ACC112 (cell line): ENCODE data around the gene POLD1.

Source experiments
- H2AFZ ChIP-seq: fragments of 200-600 bp; sonication (generic); one replicate; pipeline ENCODE4 v1.6.0; 2017; ENCODE audit warnings: antibody characterized with exemption, low read length; ENCODE audit not compliant: unreplicated experiment
- H3K27ac ChIP-seq: fragments of 200-600 bp; sonication (generic); 2 replicates; pipeline ENCODE4 v1.5.1; 2014; ENCODE audit warnings: low read depth, mild to moderate bottlenecking, antibody characterized with exemption, low read length, moderate library complexity
- H3K27me3 ChIP-seq: fragments of 200-600 bp; sonication (generic); 2 replicates; pipeline ENCODE4 v1.6.1; 2014; ENCODE audit warnings: mild to moderate bottlenecking, antibody characterized with exemption, low read length, moderate library complexity, mixed read lengths; ENCODE audit not compliant: insufficient read depth
- H3K36me3 ChIP-seq: fragments of 200-600 bp; sonication (generic); 2 replicates; pipeline ENCODE4 v1.6.1; 2016; ENCODE audit warnings: mild to moderate bottlenecking, antibody characterized with exemption, low read length, moderate library complexity, mixed read lengths; ENCODE audit not compliant: insufficient read depth
- H3K4me1 ChIP-seq: fragments of 200-600 bp; sonication (generic); one replicate; pipeline ENCODE4 v1.6.1; 2016; ENCODE audit warnings: low read length, mixed read lengths; ENCODE audit not compliant: insufficient read depth, unreplicated experiment, control insufficient read depth
- H3K4me3 ChIP-seq: fragments of 200-600 bp; sonication (generic); 2 replicates; pipeline ENCODE4 v1.5.1; 2014; ENCODE audit warnings: mild to moderate bottlenecking, low read depth, low read length
- H3K79me2 ChIP-seq: fragments of 200-600 bp; sonication (generic); one replicate; pipeline ENCODE4 v1.6.0; 2016; ENCODE audit warnings: low read length; ENCODE audit not compliant: control insufficient read depth, unreplicated experiment, insufficient read depth

Gene POLD1

GRCh38 chr19:50398675-50399367, 14.7 kb downstream of the POLD1 start:
- no peaks in the 10 kb centered on the region for H3K4me1 ChIP-seq
- no peak overlapping the region for H3K27ac ChIP-seq
- H3K79me2 ChIP-seq: peaks cover 3% of the 10 kb centered on the region
- H2AFZ ChIP-seq: no peak overlapping the region
- no peaks in the 10 kb centered on the region for H3K27me3 ChIP-seq
- 0 out of 2 replicates have a peak, but pooled peaks cover 2% of the 10 kb centered on the region for H3K36me3 ChIP-seq
- H3K4me3 ChIP-seq: no peak overlapping the region

DNA sequence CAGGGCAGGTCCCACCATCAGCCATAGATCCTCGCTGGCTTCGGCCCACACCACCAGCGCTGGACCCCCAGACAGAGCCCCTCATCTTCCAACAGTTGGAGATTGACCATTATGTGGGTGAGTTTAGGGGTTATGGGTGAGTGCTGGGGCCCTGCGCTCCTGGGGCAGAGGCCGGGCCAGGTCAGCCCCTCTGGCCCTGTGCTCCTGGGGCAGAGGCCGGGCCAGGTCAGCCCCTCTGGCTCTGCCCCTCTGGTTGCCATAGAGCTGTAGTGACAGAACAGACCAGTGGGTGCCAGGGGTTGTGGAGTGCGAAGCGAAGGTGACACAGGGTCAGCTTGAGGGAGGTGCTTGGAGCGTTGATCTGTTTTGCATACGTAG, 15.2 kb downstream of the POLD1 start:
- Histone ChIP-seq H3K4me1 (no peaks in the 10 kb centered on the region), H3K36me3 (no peaks in the 10 kb centered on the region), H3K27ac (no peak overlapping the region), H3K27me3 (no peaks in the 10 kb centered on the region), H3K79me2 (no peaks in the 10 kb centered on the region), H2AFZ (no peak overlapping the region), H3K4me3 (no peak overlapping the region)

DNA sequence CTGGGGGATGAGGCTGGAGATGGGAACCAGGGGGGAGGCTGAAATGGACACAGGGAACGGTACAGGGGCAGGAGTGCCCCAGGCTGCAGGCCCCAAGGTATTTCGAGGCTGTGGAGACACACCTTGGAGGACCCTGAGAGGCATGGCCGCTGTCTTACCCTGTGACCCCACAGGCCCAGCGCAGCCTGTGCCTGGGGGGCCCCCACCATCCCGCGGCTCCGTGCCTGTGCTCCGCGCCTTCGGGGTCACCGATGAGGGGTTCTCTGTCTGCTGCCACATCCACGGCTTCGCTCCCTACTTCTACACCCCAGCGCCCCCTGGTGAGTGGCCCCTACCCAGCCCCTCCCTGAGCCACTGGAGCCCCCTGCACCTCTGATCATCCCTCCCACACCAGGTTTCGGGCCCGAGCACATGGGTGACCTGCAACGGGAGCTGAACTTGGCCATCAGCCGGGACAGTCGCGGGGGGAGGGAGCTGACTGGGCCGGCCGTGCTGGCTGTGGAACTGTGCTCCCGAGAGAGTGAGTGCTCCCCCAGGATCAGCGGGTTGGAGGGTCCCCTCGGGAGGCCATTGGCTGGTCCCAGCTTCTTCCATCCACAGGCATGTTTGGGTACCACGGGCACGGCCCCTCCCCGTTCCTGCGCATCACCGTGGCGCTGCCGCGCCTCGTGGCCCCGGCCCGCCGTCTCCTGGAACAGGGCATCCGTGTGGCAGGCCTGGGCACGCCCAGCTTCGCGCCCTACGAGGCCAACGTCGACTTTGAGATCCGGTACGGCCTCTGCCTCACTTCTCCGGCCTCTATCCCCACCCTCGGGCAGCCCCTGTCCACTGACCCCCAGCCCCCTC, 17.7 kb downstream of the POLD1 start:
- Histone ChIP-seq H2AFZ (no peak overlapping the region), H3K4me3 (no peak overlapping the region), H3K4me1 (no peaks in the 10 kb centered on the region), H3K27ac (no peak overlapping the region), H3K27me3 (no peaks in the 10 kb centered on the region), H3K79me2 (no peaks in the 10 kb centered on the region), H3K36me3 (no peaks in the 10 kb centered on the region)

GRCh38 chr19:50402544-50403301, 18.6 kb downstream of the POLD1 start:
- H3K79me2 ChIP-seq: no peaks in the 10 kb centered on the region
- no peaks in the 10 kb centered on the region for H3K4me1 ChIP-seq
- no peaks in the 10 kb centered on the region for H3K27me3 ChIP-seq
- H3K4me3 ChIP-seq: no peak overlapping the region
- H2AFZ ChIP-seq: no peak overlapping the region
- no peak overlapping the region for H3K27ac ChIP-seq
- no peaks in the 10 kb centered on the region for H3K36me3 ChIP-seq

DNA sequence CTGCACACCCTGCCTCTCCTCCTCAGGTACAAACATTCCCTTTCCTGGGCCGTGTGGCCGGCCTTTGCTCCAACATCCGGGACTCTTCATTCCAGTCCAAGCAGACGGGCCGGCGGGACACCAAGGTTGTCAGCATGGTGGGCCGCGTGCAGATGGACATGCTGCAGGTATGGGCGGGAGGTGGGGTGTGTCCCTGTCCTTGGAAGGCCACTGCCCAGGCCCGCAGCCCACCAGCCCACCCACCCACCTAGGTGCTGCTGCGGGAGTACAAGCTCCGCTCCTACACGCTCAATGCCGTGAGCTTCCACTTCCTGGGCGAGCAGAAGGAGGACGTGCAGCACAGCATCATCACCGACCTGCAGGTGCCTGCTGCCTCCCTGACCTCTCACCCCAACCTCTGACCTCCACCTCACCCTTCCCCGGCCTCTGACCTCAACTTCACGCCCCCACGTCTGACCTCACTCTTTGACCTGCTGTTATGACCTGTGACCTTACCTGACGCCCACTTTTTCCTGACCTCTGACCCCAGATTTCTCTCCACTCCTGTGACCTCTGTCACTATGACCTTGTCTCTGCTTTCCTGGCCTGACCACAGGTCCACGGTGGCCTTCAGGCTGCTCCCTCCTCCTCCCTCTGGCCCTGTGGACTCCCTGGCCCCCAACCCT, 22.1 kb downstream of the POLD1 start:
- Histone ChIP-seq H3K4me1 (no peaks in the 10 kb centered on the region), H3K4me3 (no peak overlapping the region), H3K27ac (no peak overlapping the region), H2AFZ (no peak overlapping the region), H3K36me3 (no peaks in the 10 kb centered on the region), H3K27me3 (no peaks in the 10 kb centered on the region), H3K79me2 (no peaks in the 10 kb centered on the region)

- H3K79me2 ChIP-seq: no peaks in the 10 kb centered on the region
- no peak overlapping the region for H2AFZ ChIP-seq
- no peak overlapping the region for H3K4me3 ChIP-seq
- H3K27ac ChIP-seq: no peak overlapping the region
- no peaks in the 10 kb centered on the region for H3K4me1 ChIP-seq
- H3K27me3 ChIP-seq: no peaks in the 10 kb centered on the region
- H3K36me3 ChIP-seq: no peaks in the 10 kb centered on the region
Observed at GRCh38 chr19:50406829-50407228, 22.7 kb downstream of the POLD1 start.

- H3K36me3 ChIP-seq: peaks cover 12% of the 10 kb centered on the region; the same call in 1 of the 2 replicates
Observed at GRCh38 chr19:50409347-50409746, 25.2 kb downstream of the POLD1 start.

GRCh38 chr19:50410109-50410508, 26.0 kb downstream of the POLD1 start:
- no peaks in the 10 kb centered on the region for H3K4me1 ChIP-seq
- no peaks in the 10 kb centered on the region for H3K79me2 ChIP-seq
- H3K27ac ChIP-seq: no peak overlapping the region
- no peaks in the 10 kb centered on the region for H3K27me3 ChIP-seq
- H3K36me3 ChIP-seq: peaks cover 12% of the 10 kb centered on the region; the same call in 1 of the 2 replicates
- no peak overlapping the region for H3K4me3 ChIP-seq
- H2AFZ ChIP-seq: no peak overlapping the region

More at GRCh38 chr19:50409347-50409746, 25.2 kb downstream of the POLD1 start:
- no peak overlapping the region for H3K4me3 ChIP-seq
- no peaks in the 10 kb centered on the region for H3K4me1 ChIP-seq
- no peaks in the 10 kb centered on the region for H3K79me2 ChIP-seq
- H2AFZ ChIP-seq: no peak overlapping the region
- no peak overlapping the region for H3K27ac ChIP-seq
- H3K27me3 ChIP-seq: no peaks in the 10 kb centered on the region

GRCh38 chr19:50412419-50412818, 28.3 kb downstream of the POLD1 start:
- no peak overlapping the region for H3K4me3 ChIP-seq
- H3K27ac ChIP-seq: no peak overlapping the region
- no peaks in the 10 kb centered on the region for H3K79me2 ChIP-seq
- no peaks in the 10 kb centered on the region for H3K27me3 ChIP-seq
- H3K4me1 ChIP-seq: no peaks in the 10 kb centered on the region
- no peak overlapping the region for H2AFZ ChIP-seq
- peaks cover 12% of the 10 kb centered on the region; the same call in 1 of the 2 replicates for H3K36me3 ChIP-seq

DNA sequence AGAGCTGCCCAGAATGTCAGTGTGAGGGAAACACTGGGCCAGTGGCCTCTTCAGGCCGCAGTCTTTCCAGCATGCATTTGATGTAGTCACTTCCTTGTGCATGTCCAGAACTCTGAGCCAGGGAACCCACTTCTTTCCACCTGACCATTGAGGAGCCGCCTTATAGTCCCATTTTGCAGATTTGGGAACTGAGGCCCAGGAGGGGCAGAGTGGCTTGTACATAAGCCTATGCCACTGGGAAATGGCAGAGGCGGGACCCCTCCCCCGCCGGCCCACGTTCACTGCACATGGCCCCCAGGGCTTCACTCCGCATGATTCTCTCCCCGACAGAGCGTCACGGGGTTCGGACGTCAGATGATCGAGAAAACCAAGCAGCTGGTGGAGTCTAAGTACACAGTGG, 28.9 kb downstream of the POLD1 start:
- Histone ChIP-seq H3K27ac (no peak overlapping the region), H3K36me3 (peaks cover 12% of the 10 kb centered on the region; the same call in 1 of the 2 replicates), H3K4me1 (no peaks in the 10 kb centered on the region), H3K79me2 (no peaks in the 10 kb centered on the region), H3K27me3 (no peaks in the 10 kb centered on the region), H2AFZ (no peak overlapping the region), H3K4me3 (no peak overlapping the region)
